Mucosa of rectum (tissue), 2 donors: ENCODE results near the gene TMEM63C.
A peak's percentile ranks its signal among the peaks of the same experiment; 100 is the strongest.

Experiments
- H3K27ac ChIP-seq, 2 donors: one replicate each; pipeline ENCODE4 v1.7.0; 2013; ENCODE audit warnings: inconsistent platforms in 2 of 2, low read depth in 2 of 2, low read length in 2 of 2
- H3K27me3 ChIP-seq, 2 donors: one replicate each; pipeline ENCODE4 v1.7.0; 2013; ENCODE audit warnings: low read length in 2 of 2; ENCODE audit not compliant: control insufficient read depth in 2 of 2, insufficient read depth in 2 of 2
- H3K36me3 ChIP-seq, 2 donors: one replicate each; pipeline ENCODE4 v1.7.0; 2013; ENCODE audit warnings: low read length in 2 of 2; ENCODE audit not compliant: control insufficient read depth in 2 of 2, insufficient read depth in 2 of 2
- H3K4me1 ChIP-seq, 2 donors: one replicate each; pipeline ENCODE4 v1.7.0; 2013; ENCODE audit warnings: low read length in 2 of 2, mild to moderate bottlenecking in 1 of 2; ENCODE audit not compliant: control insufficient read depth in 2 of 2, insufficient read depth in 2 of 2
- H3K4me3 ChIP-seq, 2 donors: one replicate each; pipeline ENCODE4 v1.7.0; 2013; ENCODE audit warnings: low read length in 2 of 2
- H3K9ac ChIP-seq, 2 donors: one replicate each; pipeline ENCODE4 v1.7.0; 2013; ENCODE audit warnings: low read length in 2 of 2, low read depth in 1 of 2, mild to moderate bottlenecking in 1 of 2
- H3K9me3 ChIP-seq, 2 donors: one replicate each; pipeline ENCODE4 v1.7.0; 2013; ENCODE audit warnings: low read length in 2 of 2; ENCODE audit not compliant: control insufficient read depth in 2 of 2
- donor health status: healthy.
- donor health status: Normal muscosa, but diverticular disease.

TMEM63C gene

DNA sequence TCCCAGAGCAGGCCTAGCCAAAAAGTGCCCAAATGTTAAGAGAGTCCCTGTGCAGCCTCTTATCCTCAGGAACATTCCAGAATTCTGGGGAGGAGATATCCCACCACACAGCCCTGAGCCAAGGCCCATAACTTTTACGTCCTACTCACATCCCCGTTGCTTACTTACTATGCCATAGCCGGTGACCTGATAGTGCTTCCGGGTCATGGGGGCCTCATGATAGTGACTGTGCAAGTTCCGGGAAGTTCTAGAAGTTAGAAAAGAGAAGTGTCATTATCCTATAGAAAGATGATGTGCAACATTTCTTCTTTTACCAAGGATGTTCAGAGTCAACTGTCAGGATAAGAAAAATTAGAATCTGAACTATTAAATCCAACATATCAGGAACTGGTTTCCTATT, 105.0 kb downstream of the TMEM63C start:
- H3K27me3 ChIP-seq, result no peaks in the 10 kb centered on the region
- no peaks in the 10 kb centered on the region for H3K9me3 ChIP-seq
- peaks cover 23 to 32% of the 10 kb centered on the region in 2 donors for H3K36me3 ChIP-seq
- H3K4me1 ChIP-seq, result no peaks in the 10 kb centered on the region
- H3K27ac ChIP-seq, result no peak overlapping the region
- no peak overlapping the region for H3K4me3 ChIP-seq
- no peak overlapping the region for H3K9ac ChIP-seq

DNA sequence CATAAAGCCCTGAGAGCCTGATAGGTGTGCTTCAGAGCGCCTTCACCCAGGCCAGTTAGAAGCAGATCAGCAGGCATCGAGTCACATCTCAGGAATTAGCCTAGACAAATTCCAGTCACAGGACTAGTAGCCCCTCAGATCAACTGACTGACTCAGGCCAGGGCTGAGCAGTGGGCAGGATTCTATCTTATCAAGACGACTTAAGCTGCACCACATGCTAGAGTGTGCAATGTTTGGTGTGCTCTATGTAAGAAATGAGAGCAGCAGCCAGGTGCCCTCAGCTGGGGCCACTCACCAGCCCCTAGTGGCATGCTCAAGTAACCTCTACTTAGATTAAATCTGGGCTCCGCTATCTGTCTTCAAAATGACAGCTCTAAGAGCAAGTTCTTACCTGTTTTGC, 109.1 kb downstream of the TMEM63C start:
- Histone ChIP-seq H3K9me3 (no peaks in the 10 kb centered on the region), H3K36me3 (peaks cover 4 to 13% of the 10 kb centered on the region in 2 donors), H3K4me3 (no peak overlapping the region), H3K27me3 (no peaks in the 10 kb centered on the region), H3K4me1 (no peaks in the 10 kb centered on the region), H3K9ac (no peak overlapping the region), H3K27ac (no peak overlapping the region)

- Histone ChIP-seq H3K9ac (no peak overlapping the region), H3K4me3 (no peak overlapping the region), H3K27ac (no peak overlapping the region), H3K27me3 (no peaks in the 10 kb centered on the region), H3K9me3 (no peaks in the 10 kb centered on the region), H3K4me1 (peaks cover 6 to 16% of the 10 kb centered on the region in 2 donors), H3K36me3 (peaks cover 9 to 16% of the 10 kb centered on the region in 2 donors)
Observed at GRCh38 chr14:77296155-77296554, 114.6 kb downstream of the TMEM63C start.

DNA sequence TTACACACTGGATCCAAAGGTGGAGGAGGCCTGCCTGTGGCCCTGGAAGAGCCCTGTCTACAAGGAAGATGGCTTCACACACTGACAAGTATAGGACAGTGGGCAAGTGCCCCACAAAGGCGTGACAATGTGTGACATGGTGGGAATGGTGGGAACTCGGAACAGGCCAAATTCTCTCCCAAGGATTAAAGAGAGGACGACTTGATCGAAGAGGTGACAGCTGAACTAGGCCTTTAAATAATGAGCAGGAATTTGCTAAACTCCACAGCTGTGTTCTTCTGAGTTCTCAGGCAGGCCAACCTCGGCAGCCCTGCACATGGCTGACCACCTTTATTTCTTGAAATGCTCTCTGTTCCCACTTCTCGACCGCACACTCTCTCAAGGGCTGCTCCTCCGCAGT, 115.3 kb downstream of the TMEM63C start:
- no peak overlapping the region for H3K9ac ChIP-seq
- H3K4me3 ChIP-seq, result no peak overlapping the region
- no peak overlapping the region for H3K27ac ChIP-seq
- H3K36me3 ChIP-seq, result peaks cover 9 to 16% of the 10 kb centered on the region in 2 donors
- H3K27me3 ChIP-seq, result no peaks in the 10 kb centered on the region
- H3K9me3 ChIP-seq, result no peaks in the 10 kb centered on the region
- peaks cover 10 to 21% of the 10 kb centered on the region in 2 donors for H3K4me1 ChIP-seq

DNA sequence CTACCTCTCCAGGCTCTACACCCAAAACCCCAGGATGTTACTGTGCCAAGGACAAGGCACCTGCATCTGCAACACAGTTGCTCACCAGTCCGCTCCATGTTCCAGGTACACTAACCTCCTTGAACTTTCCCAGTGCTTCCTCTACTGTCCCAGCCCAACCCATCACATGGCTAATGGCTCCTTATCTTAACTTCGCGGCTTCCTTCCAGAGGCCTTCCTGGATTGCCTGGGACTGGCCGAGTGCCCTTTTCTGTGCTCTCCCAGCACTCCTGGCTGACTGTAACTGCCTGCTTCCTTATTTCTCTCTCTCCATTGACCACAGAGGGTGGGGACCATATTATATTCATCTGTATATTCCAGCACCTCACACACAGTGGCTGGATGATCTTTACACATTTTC, 118.2 kb downstream of the TMEM63C start:
- Histone ChIP-seq H3K36me3 (peaks cover 9 to 16% of the 10 kb centered on the region in 2 donors), H3K27ac (peak overlapping the region; percentile 74 to 84), H3K4me3 (no peak overlapping the region), H3K9ac (no peak overlapping the region), H3K27me3 (no peaks in the 10 kb centered on the region), H3K9me3 (no peaks in the 10 kb centered on the region), H3K4me1 (peaks cover 10 to 27% of the 10 kb centered on the region in 2 donors)

DNA sequence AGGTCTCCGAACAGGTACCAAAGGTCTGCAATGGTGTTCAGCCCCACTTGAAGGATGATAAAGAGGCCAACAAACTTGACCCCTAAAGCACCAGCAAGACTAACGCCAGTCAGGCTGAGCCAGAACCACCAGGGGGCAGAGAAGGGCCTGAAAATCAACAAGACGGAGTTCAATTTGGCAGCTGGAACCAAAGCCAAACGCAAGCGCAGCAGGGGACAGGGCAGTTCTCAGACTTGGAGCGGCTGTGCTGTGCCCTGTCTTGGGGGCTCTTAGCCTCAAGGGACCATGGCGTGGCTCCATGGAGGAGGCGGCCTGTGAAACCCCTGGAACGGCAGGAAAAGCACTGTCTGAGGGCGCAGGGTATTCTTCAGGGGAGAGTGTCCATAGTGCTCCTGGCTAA, 119.5 kb downstream of the TMEM63C start:
- Histone ChIP-seq H3K4me1 (peaks cover 10 to 27% of the 10 kb centered on the region in 2 donors), H3K9ac (no peak overlapping the region), H3K4me3 (no peak overlapping the region), H3K27me3 (no peaks in the 10 kb centered on the region), H3K9me3 (no peaks in the 10 kb centered on the region), H3K27ac (no peak overlapping the region), H3K36me3 (peaks cover 7 to 16% of the 10 kb centered on the region in 2 donors)

GRCh38 chr14:77302926-77303325, 121.3 kb downstream of the TMEM63C start:
- peaks cover 4 to 10% of the 10 kb centered on the region in 2 donors for H3K36me3 ChIP-seq
- H3K27ac ChIP-seq, result no peak overlapping the region
- H3K4me3 ChIP-seq, result no peak overlapping the region
- H3K4me1 ChIP-seq, result peaks cover 10 to 27% of the 10 kb centered on the region in 2 donors
- no peaks in the 10 kb centered on the region for H3K27me3 ChIP-seq
- H3K9ac ChIP-seq, result no peak overlapping the region
- no peaks in the 10 kb centered on the region for H3K9me3 ChIP-seq

GRCh38 chr14:77303417-77304156, 122.0 kb downstream of the TMEM63C start:
- no peak overlapping the region for H3K9ac ChIP-seq
- H3K36me3 ChIP-seq, result peaks cover 4% of the 10 kb centered on the region in 2 donors
- no peak overlapping the region for H3K4me3 ChIP-seq
- H3K27ac ChIP-seq, result no peak overlapping the region
- peaks cover 10 to 27% of the 10 kb centered on the region in 2 donors for H3K4me1 ChIP-seq
- H3K27me3 ChIP-seq, result no peaks in the 10 kb centered on the region
- H3K9me3 ChIP-seq, result no peaks in the 10 kb centered on the region

GRCh38 chr14:77305696-77306095, 124.1 kb downstream of the TMEM63C start:
- peaks cover 7 to 12% of the 10 kb centered on the region in 2 donors for H3K4me1 ChIP-seq
- no peak overlapping the region for H3K9ac ChIP-seq
- H3K9me3 ChIP-seq, result no peaks in the 10 kb centered on the region
- no peaks in the 10 kb centered on the region for H3K27me3 ChIP-seq
- H3K36me3 ChIP-seq, result peaks cover 3 to 4% of the 10 kb centered on the region in 2 donors
- no peak overlapping the region for H3K4me3 ChIP-seq
- no peak overlapping the region for H3K27ac ChIP-seq

DNA sequence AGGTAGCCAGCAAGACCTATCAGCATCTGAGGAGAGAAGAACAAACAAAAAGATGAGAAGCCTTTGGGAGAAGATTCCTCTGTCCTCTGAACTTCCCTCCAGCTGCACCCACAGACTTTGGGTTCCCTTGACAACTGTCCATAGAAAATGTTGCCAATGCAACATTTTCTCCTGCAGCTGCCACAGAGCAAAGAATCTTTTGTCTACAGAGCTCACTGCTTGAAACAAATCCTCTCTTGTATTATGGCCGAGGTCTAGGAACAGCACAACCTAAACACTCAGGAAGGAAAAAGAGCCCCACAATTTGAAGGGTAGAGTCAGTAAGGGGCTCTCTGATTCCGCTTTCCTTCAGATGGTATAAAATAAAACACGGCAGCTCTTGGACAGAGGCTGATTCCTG, 124.8 kb downstream of the TMEM63C start:
- H3K9me3 ChIP-seq, result no peaks in the 10 kb centered on the region
- peaks cover 3 to 4% of the 10 kb centered on the region in 2 donors for H3K36me3 ChIP-seq
- H3K9ac ChIP-seq, result no peak overlapping the region
- H3K27me3 ChIP-seq, result no peaks in the 10 kb centered on the region
- peaks cover 1 to 9% of the 10 kb centered on the region in 2 donors for H3K4me1 ChIP-seq
- H3K4me3 ChIP-seq, result no peak overlapping the region
- H3K27ac ChIP-seq, result no peak overlapping the region
